ENCODE measurements around the gene TRAF3IP1.
"Not testable (repeated sequence)": the region's sequence is repeated elsewhere in the genome, so short reads cannot be mapped to it uniquely, and the experiment has no call there.

DNA sequence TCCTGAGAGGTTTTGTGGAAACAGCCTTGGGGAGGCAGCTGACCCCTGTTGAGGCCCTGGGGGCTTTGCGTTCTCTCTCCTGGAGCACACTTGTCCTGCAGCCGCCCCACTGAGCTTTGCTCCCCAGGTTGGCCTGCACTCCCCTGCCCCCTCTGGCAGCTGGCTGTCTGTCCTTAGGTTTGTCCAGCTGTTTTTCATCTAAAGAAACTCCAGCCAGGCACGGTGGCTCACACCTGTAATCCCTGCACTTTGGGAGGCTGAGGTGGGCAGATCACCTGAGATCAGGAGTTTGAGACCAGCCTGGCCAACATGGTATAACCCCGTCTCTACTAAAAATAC lies 84.9 kb downstream of the TRAF3IP1 start:
- TF ChIP-seq, protein P1, sequence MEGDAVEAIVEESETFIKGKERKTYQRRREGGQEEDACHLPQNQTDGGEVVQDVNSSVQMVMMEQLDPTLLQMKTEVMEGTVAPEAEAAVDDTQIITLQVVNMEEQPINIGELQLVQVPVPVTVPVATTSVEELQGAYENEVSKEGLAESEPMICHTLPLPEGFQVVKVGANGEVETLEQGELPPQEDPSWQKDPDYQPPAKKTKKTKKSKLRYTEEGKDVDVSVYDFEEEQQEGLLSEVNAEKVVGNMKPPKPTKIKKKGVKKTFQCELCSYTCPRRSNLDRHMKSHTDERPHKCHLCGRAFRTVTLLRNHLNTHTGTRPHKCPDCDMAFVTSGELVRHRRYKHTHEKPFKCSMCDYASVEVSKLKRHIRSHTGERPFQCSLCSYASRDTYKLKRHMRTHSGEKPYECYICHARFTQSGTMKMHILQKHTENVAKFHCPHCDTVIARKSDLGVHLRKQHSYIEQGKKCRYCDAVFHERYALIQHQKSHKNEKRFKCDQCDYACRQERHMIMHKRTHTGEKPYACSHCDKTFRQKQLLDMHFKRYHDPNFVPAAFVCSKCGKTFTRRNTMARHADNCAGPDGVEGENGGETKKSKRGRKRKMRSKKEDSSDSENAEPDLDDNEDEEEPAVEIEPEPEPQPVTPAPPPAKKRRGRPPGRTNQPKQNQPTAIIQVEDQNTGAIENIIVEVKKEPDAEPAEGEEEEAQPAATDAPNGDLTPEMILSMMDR (IDR thresholded peaks at IDR 0.05): not testable (repeated sequence)
- TF ChIP-seq ZFX (IDR thresholded peaks at IDR 0.05; ENCODE audit: borderline replicate concordance): not testable (repeated sequence)
